Small intestine (tissue), 7 donors: ENCODE results near the gene CYBC1. TPM values are rescaled to one million over a fixed set of nuclear protein-coding genes. Genes with fewer than 3 reads are reported as not detected.

ENCODE experiments used
- DNase-seq, 2 donors: peaks; one replicate each; pipeline versions ENCODE4 v3.0.0 to v3.0.0-alpha.2; 2013
- FAIRE-seq: peaks from 2 replicates; lab custom pipeline; 2012; peaks lifted over from hg19 to GRCh38; lab: Jason Lieb, UNC
- H3K27ac ChIP-seq, 3 donors: one replicate each; pipeline ENCODE4 v1.5.1; 2013; ENCODE audit warnings: low read length in 2 of 3, mild to moderate bottlenecking in 2 of 3, control low read depth in 1 of 3, inconsistent platforms in 1 of 3, low read depth in 1 of 3, moderate library complexity in 1 of 3
- H3K27me3 ChIP-seq, 3 donors: one replicate each; pipeline ENCODE4 v1.6.1; 2013; ENCODE audit warnings: low read length in 3 of 3, inconsistent platforms in 1 of 3; ENCODE audit not compliant: control insufficient read depth in 3 of 3, insufficient read depth in 3 of 3
- H3K36me3 ChIP-seq, 3 donors: one replicate each; pipeline ENCODE4 v1.6.1; 2013; ENCODE audit warnings: low read length in 3 of 3, inconsistent platforms in 1 of 3, low read depth in 1 of 3, mild to moderate bottlenecking in 1 of 3, moderate library complexity in 1 of 3; ENCODE audit not compliant: control insufficient read depth in 3 of 3, insufficient read depth in 2 of 3
- H3K4me1 ChIP-seq, 3 donors: one replicate each; pipeline ENCODE4 v1.6.1; 2013; ENCODE audit warnings: low read length in 2 of 3, inconsistent platforms in 1 of 3, low read depth in 1 of 3, mild to moderate bottlenecking in 1 of 3, moderate library complexity in 1 of 3; ENCODE audit not compliant: control insufficient read depth in 3 of 3, insufficient read depth in 2 of 3
- H3K4me3 ChIP-seq, 3 donors: one replicate each; pipeline ENCODE4 v1.5.1; 2013; ENCODE audit warnings: low read length in 3 of 3, control low read depth in 1 of 3, inconsistent platforms in 1 of 3, low read depth in 1 of 3, mild to moderate bottlenecking in 1 of 3, moderate library complexity in 1 of 3
- H3K9me3 ChIP-seq, 2 donors: one replicate each; pipeline ENCODE4 v1.6.1; 2013; ENCODE audit warnings: low read depth in 1 of 2, low read length in 1 of 2; ENCODE audit not compliant: control insufficient read depth in 2 of 2, insufficient read depth in 1 of 2
- WGBS, 3 donors: extraction: QIAGEN DNeasy Blood & Tissue Kit; methylation state at CpG; one replicate each; pipeline ENCODE4 v1.1.7; 2013; 5-methylcytosine and 5-hydroxymethylcytosine counted together
- polyA plus RNA-seq, 4 donors: library from polyadenylated mRNA; stranded (reverse) in 3 of 4; unstranded in 1 of 4; fragments of 200-250 nt in 3 of 4; fragments of 120-200 nt in 1 of 4; gene quantifications; one replicate each; pipeline versions ENCODE4 v1.2.1 to v1.2.3, GENCODE V29; 2013
- donor health status: healthy with polysubstance abuse.
- donor health status: control.
- donor health status: control.
- donor health status: Bipolar disorder and iron deficiency.
- donor health status: healthy.

CYBC1 gene
- polyA plus RNA-seq, 4 donors: 37.6 to 57.8 (median 41.2) TPM

- Histone ChIP-seq H3K9me3 (no peaks in the 10 kb centered on the region), H3K27ac (no peak overlapping the region), H3K4me1 (peaks cover 0 to 3% (median 0%) of the 10 kb centered on the region in 3 donors), H3K36me3 (peaks cover 25 to 87% (median 26%) of the 10 kb centered on the region in 3 donors), H3K27me3 (no peaks in the 10 kb centered on the region), H3K4me3 (no peak overlapping the region)
- no peak for FAIRE-seq
- DNase-seq: no peak
- 86 to 96% (median 91%) methylated on average over 9 of the region's 9 CpGs for WGBS, 3 donors
Measured at GRCh38 chr17:82483836-82484235, 33.3 kb upstream of the CYBC1 start.

GRCh38 chr17:82483204-82483660 is 32.7 kb upstream of the CYBC1 start:
- H3K4me1 ChIP-seq: peaks cover 0 to 3% (median 0%) of the 10 kb centered on the region in 3 donors
- DNase-seq (no peak), FAIRE-seq (no peak)
- no peak overlapping the region for H3K4me3 ChIP-seq
- H3K36me3 ChIP-seq: peaks cover 23 to 88% (median 30%) of the 10 kb centered on the region in 3 donors
- H3K27me3 ChIP-seq: no peaks in the 10 kb centered on the region
- H3K27ac ChIP-seq: no peak overlapping the region
- no peaks in the 10 kb centered on the region for H3K9me3 ChIP-seq
- WGBS, 3 donors: 77 to 92% (median 87%) methylated on average over 6 of the region's 6 CpGs

- Histone ChIP-seq H3K4me1 (no peaks in the 10 kb centered on the region), H3K36me3 (peaks cover 16 to 81% (median 27%) of the 10 kb centered on the region in 3 donors), H3K27ac (no peak overlapping the region), H3K9me3 (no peaks in the 10 kb centered on the region), H3K4me3 (no peak overlapping the region), H3K27me3 (no peaks in the 10 kb centered on the region)
- WGBS, 3 donors: 86 to 97% (median 96%) methylated on average over 9 of the region's 9 CpGs
- DNase-seq (no peak), FAIRE-seq (no peak)
Measured at GRCh38 chr17:82480318-82480717, 29.8 kb upstream of the CYBC1 start.

GRCh38 chr17:82479602-82480001 is 29.1 kb upstream of the CYBC1 start:
- Histone ChIP-seq H3K4me3 (no peak overlapping the region), H3K36me3 (peaks cover 14 to 82% (median 30%) of the 10 kb centered on the region in 3 donors), H3K9me3 (no peaks in the 10 kb centered on the region), H3K27me3 (no peaks in the 10 kb centered on the region), H3K27ac (no peak overlapping the region), H3K4me1 (no peaks in the 10 kb centered on the region)
- FAIRE-seq (no peak), DNase-seq (no peak)
- 83 to 90% (median 85%) methylated on average over 5 of the region's 5 CpGs for WGBS, 3 donors

GRCh38 chr17:82477934-82478333 is 27.4 kb upstream of the CYBC1 start:
- no peak overlapping the region for H3K4me3 ChIP-seq
- H3K9me3 ChIP-seq: no peaks in the 10 kb centered on the region
- peaks cover 8 to 77% (median 30%) of the 10 kb centered on the region in 3 donors for H3K36me3 ChIP-seq
- no peak overlapping the region for H3K27ac ChIP-seq
- DNase-seq (no peak), FAIRE-seq (no peak)
- H3K27me3 ChIP-seq: no peaks in the 10 kb centered on the region
- H3K4me1 ChIP-seq: no peaks in the 10 kb centered on the region
- WGBS, 3 donors: 80 to 94% (median 86%) methylated on average over 8 of the region's 8 CpGs

- Histone ChIP-seq H3K4me3 (no peak overlapping the region), H3K4me1 (no peaks in the 10 kb centered on the region), H3K36me3 (peaks cover 5 to 78% (median 23%) of the 10 kb centered on the region in 3 donors), H3K27ac (no peak overlapping the region), H3K27me3 (no peaks in the 10 kb centered on the region), H3K9me3 (no peaks in the 10 kb centered on the region)
- WGBS, 3 donors: 90 to 96% (median 95%) methylated on average over 7 to 8 of the region's 8 CpGs
- no peak for DNase-seq
- no peak for FAIRE-seq
Measured at GRCh38 chr17:82475458-82475857, 24.9 kb upstream of the CYBC1 start.

GRCh38 chr17:82474223-82475010 is 23.9 kb upstream of the CYBC1 start:
- no peak for FAIRE-seq
- no peaks in the 10 kb centered on the region for H3K27me3 ChIP-seq
- no peak for DNase-seq
- 86 to 87% (median 87%) methylated on average over 11 of the region's 11 CpGs for WGBS, 3 donors
- H3K4me3 ChIP-seq: no peak overlapping the region
- no peaks in the 10 kb centered on the region for H3K4me1 ChIP-seq
- H3K36me3 ChIP-seq: peaks cover 5 to 76% (median 13%) of the 10 kb centered on the region in 3 donors
- H3K27ac ChIP-seq: no peak overlapping the region
- H3K9me3 ChIP-seq: no peaks in the 10 kb centered on the region

- 96 to 98% (median 98%) methylated on average over 7 of the region's 7 CpGs for WGBS, 3 donors
- DNase-seq (no peak), FAIRE-seq (no peak)
- no peak overlapping the region for H3K4me3 ChIP-seq
- H3K36me3 ChIP-seq: peaks cover 9 to 72% (median 9%) of the 10 kb centered on the region in 3 donors
- H3K4me1 ChIP-seq: no peaks in the 10 kb centered on the region
- H3K27me3 ChIP-seq: no peaks in the 10 kb centered on the region
- no peaks in the 10 kb centered on the region for H3K9me3 ChIP-seq
- no peak overlapping the region for H3K27ac ChIP-seq
Measured at GRCh38 chr17:82470065-82470464, 19.5 kb upstream of the CYBC1 start.
